HG03520 (cell line): ENCODE results near the gene HSD17B13.

Source experiments
- ATAC-seq: cut with Tn5 transposase; IDR thresholded peaks from one replicate; pipeline ENCODE4 v1.9.1; 2021; ENCODE audit warnings: mild to moderate bottlenecking, moderate library complexity; ENCODE audit not compliant: unreplicated experiment

The HSD17B13 gene

DNA sequence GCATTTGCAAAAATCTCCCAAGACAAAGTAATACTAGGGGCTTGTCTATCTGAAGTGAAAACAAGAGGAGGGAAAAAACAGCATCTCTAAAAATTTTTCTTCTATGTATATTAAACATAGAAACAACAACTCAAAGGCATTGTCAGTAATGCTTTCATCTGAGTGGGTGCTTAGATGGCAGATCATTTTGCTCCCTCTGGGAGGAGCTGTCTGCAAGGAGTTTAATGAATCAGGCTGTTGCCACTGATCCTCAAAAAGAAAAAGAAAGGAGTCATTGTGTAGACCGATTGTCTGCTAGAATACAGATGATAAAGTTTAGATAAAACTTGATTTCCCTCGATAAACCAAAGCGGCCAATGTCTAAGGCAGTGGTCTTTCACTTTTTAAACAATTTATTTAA lies 52.5 kb downstream of the HSD17B13 start:
- ATAC-seq: no peak

DNA sequence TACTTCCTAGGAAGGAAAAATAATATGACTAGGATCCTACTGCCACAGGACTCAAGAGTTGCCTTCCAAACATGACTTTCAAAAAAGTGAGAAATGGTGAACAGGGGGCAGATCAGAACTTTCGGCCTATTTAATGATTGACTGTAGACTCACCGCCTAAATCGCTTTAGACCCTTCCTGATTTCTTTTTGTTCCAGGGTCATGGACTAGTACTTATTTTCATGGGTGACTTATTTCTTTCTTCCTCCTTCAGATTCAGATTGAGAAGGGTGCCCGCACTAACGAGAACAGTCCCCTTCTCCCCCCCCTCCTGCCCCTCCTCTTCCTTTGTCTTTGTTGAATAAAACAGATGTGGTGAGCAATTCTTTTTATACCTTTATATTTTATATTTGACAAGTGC lies 54.3 kb downstream of the HSD17B13 start:
- ATAC-seq: no peak

DNA sequence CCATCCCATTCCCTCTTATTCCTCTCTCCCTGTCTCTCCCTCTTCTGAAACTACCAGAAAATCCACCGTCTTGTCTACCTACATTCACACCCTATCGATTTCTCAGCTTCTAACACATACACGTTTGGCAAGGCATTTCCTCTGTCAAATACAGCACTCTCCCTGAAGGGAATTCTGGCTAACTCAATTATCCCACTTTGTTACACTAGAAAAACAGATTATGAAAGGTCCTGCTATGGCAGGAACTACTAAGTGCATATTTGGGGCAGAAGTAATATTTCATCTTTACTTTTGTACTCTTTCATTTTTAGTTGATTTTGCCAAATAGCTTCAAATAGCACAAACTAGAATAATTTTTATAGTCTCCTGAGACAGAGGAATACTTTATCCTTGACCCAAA lies 55.7 kb downstream of the HSD17B13 start:
- no peak for ATAC-seq

DNA sequence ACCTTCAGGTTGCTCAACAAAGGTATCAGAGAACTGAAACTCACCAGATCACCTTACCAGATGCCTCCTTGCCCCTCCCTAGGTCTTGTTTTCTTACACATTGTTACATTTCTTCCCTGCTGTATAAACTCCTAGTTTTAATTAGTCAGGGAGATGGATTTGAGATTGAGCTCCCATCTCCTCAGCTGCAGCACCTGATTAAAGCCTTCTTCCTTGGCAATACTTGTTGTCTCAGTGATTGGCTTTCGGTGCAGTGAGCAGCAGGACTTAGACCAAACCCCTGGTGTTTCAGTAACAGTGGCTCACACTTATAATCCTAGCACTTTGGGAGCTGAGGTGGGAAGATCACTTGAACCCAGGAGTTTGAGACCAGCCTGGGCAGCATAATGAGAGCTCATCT lies 59.8 kb downstream of the HSD17B13 start:
- no peak for ATAC-seq

DNA sequence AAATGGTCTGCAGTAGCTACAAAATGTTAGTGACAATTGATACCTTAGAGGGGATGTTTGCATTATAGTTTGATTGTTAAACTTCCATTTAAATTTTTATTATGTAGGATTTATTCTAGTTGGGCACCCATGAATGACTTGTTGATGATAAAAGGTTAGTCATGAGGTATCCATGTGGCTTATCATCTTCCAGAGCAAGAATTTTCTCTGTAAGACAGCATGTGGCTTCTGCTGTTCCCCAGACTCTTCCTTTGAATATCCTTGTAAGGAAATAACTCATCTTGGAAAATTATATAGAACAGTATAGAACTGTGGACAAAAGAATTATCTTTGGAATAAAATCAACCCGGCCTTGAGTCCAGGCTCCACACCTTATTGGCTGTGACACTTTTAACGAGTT lies 62.2 kb downstream of the HSD17B13 start:
- ATAC-seq: no peak

DNA sequence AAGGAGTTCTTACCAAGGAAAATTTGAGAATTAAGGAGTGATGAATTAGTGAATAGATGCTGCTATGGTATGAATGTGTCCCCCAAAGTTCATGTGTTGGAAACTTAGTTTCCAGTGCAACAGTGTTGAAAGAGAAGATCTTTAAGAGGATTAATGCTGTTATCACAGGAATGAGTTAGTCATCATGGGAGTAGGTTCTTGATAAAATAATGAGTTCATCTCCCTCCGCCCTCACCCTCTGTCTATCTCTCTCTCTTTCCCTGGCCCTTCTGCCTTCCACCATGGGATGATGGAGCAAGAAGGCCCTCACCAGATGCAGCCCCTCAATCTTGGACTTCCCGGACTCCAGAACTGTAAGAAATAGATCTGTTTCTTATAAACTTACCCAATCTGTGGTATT lies 64.0 kb downstream of the HSD17B13 start:
- no peak for ATAC-seq

DNA sequence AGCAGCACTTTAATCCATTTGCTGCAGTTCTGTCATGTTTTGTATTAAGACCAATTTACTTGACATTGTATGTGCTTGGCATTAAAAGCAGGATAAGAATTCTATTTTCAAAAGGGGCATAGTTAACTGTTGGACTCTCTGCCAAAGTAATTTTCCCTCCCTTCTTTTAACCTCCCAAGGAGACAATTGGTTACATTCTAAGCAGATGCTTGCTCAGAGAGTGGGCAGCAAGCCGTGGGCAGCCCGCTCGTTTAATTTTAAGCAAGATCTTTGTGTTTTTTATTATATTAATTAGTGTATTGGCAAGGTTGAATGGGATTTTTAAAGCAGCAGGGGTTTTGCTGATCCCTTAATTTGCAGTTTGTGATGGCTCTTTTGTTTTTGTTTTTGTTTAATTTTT lies 65.2 kb downstream of the HSD17B13 start:
- no peak for ATAC-seq

DNA sequence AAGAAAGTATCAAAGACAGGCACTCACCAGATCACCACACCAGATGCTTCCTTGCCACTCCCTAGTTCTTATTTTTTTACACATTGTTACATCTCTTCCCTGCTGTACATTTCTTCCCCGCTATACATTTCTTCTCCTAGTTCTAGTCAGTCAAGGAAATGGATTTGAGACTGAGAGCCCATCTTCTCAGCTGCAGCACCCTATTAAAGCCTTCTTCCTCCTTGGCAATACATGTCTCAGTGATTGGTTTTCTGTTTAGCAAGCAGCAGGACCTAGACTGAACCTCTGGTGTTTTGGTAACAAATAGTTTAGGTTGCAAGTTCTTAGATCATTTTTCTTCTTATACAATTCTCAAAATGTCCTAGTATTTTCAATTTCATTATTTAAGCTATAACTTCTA lies 66.9 kb downstream of the HSD17B13 start:
- ATAC-seq: no peak
